Endodermal cell (in vitro differentiated cells): ENCODE measurements around the gene PTPN9. TPM values are rescaled to one million over a fixed set of nuclear protein-coding genes. Genes with fewer than 3 reads are reported as not detected.
"Not testable (repeated sequence)": the region's sequence is repeated elsewhere in the genome, so short reads cannot be mapped to it uniquely, and the experiment has no call there.

Experiments used
- DNase-seq: peaks from one replicate; pipeline ENCODE4 v3.0.0-alpha.2; 2017
- H3K27ac ChIP-seq: 2 replicates; pipeline ENCODE4 v1.5.1; 2013; ENCODE audit warnings: mild to moderate bottlenecking, low read depth, low read length, moderate library complexity
- H3K27me3 ChIP-seq: 2 replicates; pipeline ENCODE4 v1.6.1; 2013; ENCODE audit warnings: mild to moderate bottlenecking, low read length, moderate library complexity; ENCODE audit not compliant: insufficient read depth, control insufficient read depth, poor library complexity, severe bottlenecking
- H3K36me3 ChIP-seq: 2 replicates; pipeline ENCODE4 v1.7.0; 2013; ENCODE audit warnings: mild to moderate bottlenecking, low read length, moderate library complexity; ENCODE audit not compliant: control insufficient read depth, insufficient read depth
- H3K4me1 ChIP-seq: one replicate; pipeline ENCODE4 v1.7.0; 2013; ENCODE audit warnings: low read length; ENCODE audit not compliant: control insufficient read depth, insufficient read depth
- H3K4me3 ChIP-seq: 2 replicates; pipeline ENCODE4 v1.5.1; 2013; ENCODE audit warnings: mild to moderate bottlenecking, low read length, moderate library complexity
- H3K9ac ChIP-seq: 2 replicates; pipeline ENCODE4 v1.6.1; 2013; ENCODE audit warnings: mild to moderate bottlenecking, low read length, moderate library complexity; ENCODE audit not compliant: poor library complexity, severe bottlenecking; ENCODE audit errors: extremely low read depth
- H3K9me3 ChIP-seq: 2 replicates; pipeline ENCODE4 v1.6.1; 2013; ENCODE audit warnings: mild to moderate bottlenecking, low read length, moderate library complexity; ENCODE audit not compliant: control insufficient read depth
- H3K27ac Mint-ChIP-seq: 2 replicates; pipeline ENCODE4 v1.8.0; 2020; ENCODE audit warnings: mixed read lengths
- H3K27me3 Mint-ChIP-seq: 2 replicates; pipeline ENCODE4 v1.8.0; 2021; ENCODE audit warnings: mild to moderate bottlenecking, mixed read lengths; ENCODE audit not compliant: insufficient read depth
- H3K36me3 Mint-ChIP-seq: 2 replicates; pipeline ENCODE4 v1.8.0; 2020; ENCODE audit warnings: low read depth, mixed read lengths
- H3K4me1 Mint-ChIP-seq: 2 replicates; pipeline ENCODE4 v1.8.0; 2020; ENCODE audit warnings: mixed read lengths
- H3K4me3 Mint-ChIP-seq: 2 replicates; pipeline ENCODE4 v1.8.0; 2020; ENCODE audit warnings: mild to moderate bottlenecking, moderate library complexity, mixed read lengths
- H3K9me3 Mint-ChIP-seq: 2 replicates; pipeline ENCODE4 v1.8.0; 2020; ENCODE audit warnings: mild to moderate bottlenecking, mixed read lengths
- CTCF ChIP-seq: fragments of 200-600 bp; sonication (generic); conservative IDR thresholded peaks from 2 replicates; pipeline ENCODE4 v1.5.0; 2021; ENCODE audit warnings: antibody characterized with exemption, mild to moderate bottlenecking
- WGBS, 2 experiments: methylation state at CpG; one replicate each; pipeline versions ENCODE4 v1.1.5 to v1.1.7; 2013; ENCODE audit warnings: missing lambda C conversion rate in 2 of 2, mixed read lengths in 1 of 2; ENCODE audit not compliant: insufficient coverage in 1 of 2, insufficient read length in 1 of 2; 5-methylcytosine and 5-hydroxymethylcytosine counted together
- total RNA-seq, 2 donors: library from RNA; stranded (reverse); fragmentation: NEBNext Ultra II Directional in 1 of 2; extraction: Animal tissue kit (Norgen Biotek cat#: 25700) in 1 of 2; gene quantifications; 2 replicates in 1 of 2; 3 replicates in 1 of 2; pipeline ENCODE4 v1.2.1, GENCODE V29; 2021

Gene PTPN9
- total RNA-seq, 2 donors from 2014 or later, result 49.1 to 53.5 TPM

GRCh38 chr15:75451202-75451673 lies 127.9 kb downstream of the PTPN9 start:
- Mint-ChIP-seq H3K4me1 (peaks cover 3% of the 10 kb centered on the region), H3K4me3 (peak overlapping the region; percentile 94), H3K9me3 (no peaks in the 10 kb centered on the region), H3K27ac (peak overlapping the region; percentile 94), H3K27me3 (no peaks in the 10 kb centered on the region), H3K36me3 (peaks cover 8% of the 10 kb centered on the region)
- Histone ChIP-seq H3K4me1 (peaks cover under 1% of the 10 kb centered on the region), H3K4me3 (peak overlapping the region; percentile 77), H3K27ac (peak overlapping the region; percentile 97), H3K27me3 (no peaks in the 10 kb centered on the region), H3K36me3 (peaks cover 15% of the 10 kb centered on the region), H3K9me3 (no peaks in the 10 kb centered on the region), H3K9ac (peak overlapping the region; percentile 63)
- WGBS, 2 experiments, result 0% methylated on average over 32 of the region's 45 CpGs; no CpG with 5 or more reads in 1 of the 2 experiments
- TF ChIP-seq CTCF, result no peak
- DNase-seq, result no peak

GRCh38 chr15:75450307-75451201 lies 128.6 kb downstream of the PTPN9 start:
- Histone ChIP-seq H3K9ac (peak overlapping the region; percentile 65), H3K9me3 (no peaks in the 10 kb centered on the region), H3K36me3 (peaks cover 20% of the 10 kb centered on the region), H3K27ac (peak overlapping the region; percentile 86), H3K4me1 (peaks cover 3% of the 10 kb centered on the region), H3K4me3 (peak overlapping the region; percentile 96), H3K27me3 (no peaks in the 10 kb centered on the region)
- Mint-ChIP-seq H3K27me3 (no peaks in the 10 kb centered on the region), H3K4me1 (peaks cover 5% of the 10 kb centered on the region), H3K9me3 (no peaks in the 10 kb centered on the region), H3K4me3 (peak overlapping the region; percentile 94), H3K27ac (peak overlapping the region; percentile 99), H3K36me3 (peaks cover 13% of the 10 kb centered on the region)
- 0 to 1% methylated on average over 8 to 58 of the region's 62 CpGs for WGBS, 2 experiments
- DNase-seq, result peak; percentile 99
- TF ChIP-seq CTCF, result no peak

- Mint-ChIP-seq H3K4me1 (peaks cover 5% of the 10 kb centered on the region), H3K27ac (peak overlapping the region; percentile 99), H3K9me3 (no peaks in the 10 kb centered on the region), H3K36me3 (peaks cover 13% of the 10 kb centered on the region), H3K4me3 (peak overlapping the region; percentile 94), H3K27me3 (no peaks in the 10 kb centered on the region)
- Histone ChIP-seq H3K9ac (no peak overlapping the region), H3K27me3 (no peaks in the 10 kb centered on the region), H3K9me3 (no peaks in the 10 kb centered on the region), H3K4me1 (peaks cover 3% of the 10 kb centered on the region), H3K36me3 (peaks cover 20% of the 10 kb centered on the region), H3K27ac (no peak overlapping the region), H3K4me3 (peak overlapping the region; percentile 96)
- 87 to 88% methylated on average over 11 to 14 of the region's 14 CpGs for WGBS, 2 experiments
- TF ChIP-seq CTCF, result no peak
- DNase-seq, result no peak
Observed at GRCh38 chr15:75449585-75450306, 129.4 kb downstream of the PTPN9 start.

GRCh38 chr15:75448171-75448570 lies 130.9 kb downstream of the PTPN9 start:
- WGBS, 2 experiments, result 86 to 97% methylated on average over 12 to 13 of the region's 13 CpGs
- not testable (repeated sequence) for H3K4me1 ChIP-seq, H3K27ac Mint-ChIP-seq, H3K4me3 ChIP-seq, H3K9ac ChIP-seq, H3K27me3 ChIP-seq, H3K27ac ChIP-seq, H3K9me3 Mint-ChIP-seq, H3K4me3 Mint-ChIP-seq, H3K4me1 Mint-ChIP-seq, DNase-seq, H3K9me3 ChIP-seq, H3K27me3 Mint-ChIP-seq
- peaks cover 23% of the 10 kb centered on the region for H3K36me3 Mint-ChIP-seq
- peaks cover 28% of the 10 kb centered on the region for H3K36me3 ChIP-seq
